ENCODE data around the gene MLLT1.

GRCh38 chr19:6236310-6237291 is 43.2 kb downstream of the MLLT1 start:
- TF ChIP-seq CTCF (conservative IDR thresholded peaks at IDR 0.05; ENCODE audit: low read length) = no peak
- no peak for TF ChIP-seq EZH2phosphoT487 (IDR thresholded peaks at IDR 0.05; ENCODE audit: borderline replicate concordance, low read depth, low read length)

Data from OCI-LY7 (cell line).